ENCODE results near the gene IGSF9B. TPM values are rescaled to one million over a fixed set of nuclear protein-coding genes. Genes with fewer than 3 reads are reported as not detected.

IGSF9B gene
- polyA plus RNA-seq, 1 donor from 2014 or later = not detected

DNA sequence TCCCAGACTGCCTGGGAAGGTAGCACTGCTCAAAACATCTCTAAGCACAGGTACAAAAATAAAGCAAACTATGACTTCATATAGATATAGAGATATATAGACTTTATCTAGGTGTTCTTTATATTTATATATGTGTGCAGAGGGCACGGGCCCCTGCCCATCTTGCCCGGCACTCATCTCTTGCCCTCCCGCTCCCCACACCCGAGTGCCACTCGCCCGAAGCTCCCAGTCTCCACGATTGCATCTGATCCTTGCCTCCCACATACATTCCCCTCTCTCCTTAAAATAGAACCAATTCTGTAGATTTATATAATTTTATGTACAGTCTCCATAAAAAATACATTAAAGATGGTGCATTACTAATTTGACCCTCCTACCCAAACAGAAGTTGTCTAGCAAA lies 55.5 kb downstream of the IGSF9B start:
- peaks cover 7 to 21% (median 16%) of the 10 kb centered on the region in 3 donors for H3K4me1 Mint-ChIP-seq
- peaks cover 9% of the 10 kb centered on the region for H3K27me3 Mint-ChIP-seq
- no peak overlapping the region for H3K27ac Mint-ChIP-seq
- no peak overlapping the region for H3K4me3 Mint-ChIP-seq
- H3K9me3 Mint-ChIP-seq = no peaks in the 10 kb centered on the region
- H3K36me3 Mint-ChIP-seq = no peaks in the 10 kb centered on the region

DNA sequence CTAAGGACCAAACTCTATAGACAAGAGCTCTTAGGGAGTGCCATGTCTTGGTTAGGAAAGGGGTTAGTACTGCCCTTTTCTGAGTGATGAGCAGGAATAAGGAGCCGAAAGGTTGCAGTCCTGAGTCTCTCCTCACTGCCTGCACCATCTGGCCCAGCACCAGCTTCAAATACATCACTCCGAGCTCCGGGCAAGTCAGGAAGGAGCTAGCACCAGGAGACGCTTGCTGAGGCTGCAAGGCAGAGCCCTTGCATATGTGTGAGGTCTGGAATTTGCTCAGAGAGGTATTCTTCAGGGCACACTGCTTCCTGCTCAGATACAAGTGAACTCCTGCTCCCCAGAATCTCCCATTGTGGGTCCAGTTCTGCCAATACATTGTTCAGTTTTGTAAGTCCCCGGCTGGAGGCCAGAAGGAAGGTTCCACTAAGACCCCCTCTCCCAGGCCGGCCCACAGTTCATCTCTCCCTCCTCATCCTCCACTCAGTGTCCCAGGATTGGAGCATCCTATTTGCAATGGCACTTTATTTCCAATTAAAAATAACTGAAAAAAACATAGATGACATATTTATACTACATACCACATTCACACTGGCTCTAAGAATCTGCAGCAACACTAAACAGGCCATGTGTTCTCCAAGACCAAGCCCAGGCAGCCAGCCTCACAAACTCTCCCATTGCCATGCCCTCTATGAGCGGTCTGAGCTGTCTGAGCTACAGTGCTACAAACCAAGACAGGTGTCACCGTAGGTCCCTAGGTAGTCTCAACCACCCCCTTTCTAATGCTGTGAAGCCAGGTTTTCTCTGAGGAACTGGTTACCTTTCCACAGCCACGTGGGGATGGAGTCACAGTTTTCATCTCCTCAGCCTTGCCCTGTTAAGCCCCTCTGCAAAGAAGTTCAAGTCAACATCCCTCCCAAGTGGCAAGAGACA lies 56.3 kb downstream of the IGSF9B start:
- H3K4me1 Mint-ChIP-seq = peaks cover 10 to 22% (median 22%) of the 10 kb centered on the region in 3 donors
- H3K27ac Mint-ChIP-seq = no peak overlapping the region
- no peak overlapping the region for H3K4me3 Mint-ChIP-seq
- H3K36me3 Mint-ChIP-seq = no peaks in the 10 kb centered on the region
- no peaks in the 10 kb centered on the region for H3K9me3 Mint-ChIP-seq
- peaks cover 9% of the 10 kb centered on the region for H3K27me3 Mint-ChIP-seq

DNA sequence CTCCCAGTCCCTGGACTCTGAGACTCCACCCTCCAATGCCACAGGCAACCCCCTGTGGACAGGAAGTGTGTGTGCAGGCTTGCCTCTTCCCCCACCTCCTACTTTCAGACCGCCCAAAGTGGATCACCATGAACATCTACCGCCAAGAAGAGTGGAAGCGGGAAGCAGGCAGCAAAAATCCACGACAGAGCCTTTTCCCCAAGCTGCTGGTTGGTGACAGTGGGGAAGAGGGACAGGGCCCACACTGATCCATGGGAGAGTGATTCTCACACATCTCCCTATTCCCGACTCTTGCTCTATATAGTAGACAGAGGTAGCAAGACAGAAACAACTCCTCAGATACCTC lies 58.0 kb downstream of the IGSF9B start:
- Mint-ChIP-seq H3K4me1 (peaks cover 10 to 33% (median 31%) of the 10 kb centered on the region in 3 donors), H3K27me3 (peaks cover 7% of the 10 kb centered on the region), H3K9me3 (no peaks in the 10 kb centered on the region), H3K36me3 (no peaks in the 10 kb centered on the region), H3K27ac (no peak overlapping the region), H3K4me3 (no peak overlapping the region)

DNA sequence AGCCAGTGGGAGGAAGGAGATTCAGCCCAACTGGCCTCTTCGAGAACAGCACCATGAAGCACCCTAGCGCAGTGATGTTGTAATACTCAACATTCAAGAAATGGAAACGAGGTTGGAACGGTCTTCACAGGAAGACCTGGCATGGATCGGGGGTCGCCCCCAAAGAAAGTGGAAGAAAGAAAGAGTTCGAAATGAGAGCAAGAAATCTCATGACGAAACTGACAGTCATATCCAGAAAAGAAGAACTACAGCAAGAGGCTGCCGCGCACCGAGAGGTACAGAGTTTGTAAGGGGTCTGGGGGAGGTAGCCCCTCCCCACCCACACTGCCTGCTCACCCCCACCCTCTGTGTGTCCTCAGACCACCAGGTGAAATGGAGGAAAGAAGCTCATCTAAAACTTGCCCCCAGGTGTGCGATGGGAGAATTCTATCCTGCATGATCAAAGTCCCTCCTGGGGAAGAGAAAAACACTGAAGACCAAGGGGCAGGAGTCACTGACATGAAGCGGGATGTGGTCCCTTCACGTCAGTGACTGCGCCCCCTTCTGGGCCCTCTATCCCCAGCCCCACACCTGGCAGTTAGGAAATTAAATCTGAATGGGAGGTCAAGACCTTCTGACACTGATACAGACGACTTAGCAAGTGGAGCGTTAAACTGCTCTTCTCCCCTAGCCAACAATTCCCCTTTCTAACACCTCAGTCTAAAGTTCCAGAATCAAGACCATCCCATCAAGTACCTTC lies 58.6 kb downstream of the IGSF9B start:
- Mint-ChIP-seq H3K27ac (peak overlapping the region in 1 of 3 donors; percentile 87), H3K4me1 (peaks cover 10 to 33% (median 31%) of the 10 kb centered on the region in 3 donors), H3K9me3 (no peaks in the 10 kb centered on the region), H3K36me3 (no peaks in the 10 kb centered on the region), H3K27me3 (peaks cover 7% of the 10 kb centered on the region), H3K4me3 (peak overlapping the region in 2 of 4 donors; percentile 77 to 91)

DNA sequence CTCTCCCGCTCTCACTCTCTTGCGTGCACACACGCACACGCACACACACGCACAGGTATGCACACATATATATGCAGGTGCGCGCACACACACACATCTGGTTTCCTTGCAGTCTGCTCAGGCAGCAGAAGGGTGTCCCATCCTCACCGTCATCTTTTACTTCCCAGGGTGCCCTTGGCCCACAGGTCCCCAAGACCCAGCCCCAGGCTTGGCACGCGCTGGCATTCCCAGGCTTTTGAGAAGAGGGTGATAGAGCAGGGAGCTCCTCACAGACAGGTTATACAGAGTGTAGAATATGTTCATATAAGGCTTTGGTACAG lies 59.5 kb downstream of the IGSF9B start:
- Mint-ChIP-seq H3K36me3 (no peaks in the 10 kb centered on the region), H3K9me3 (no peaks in the 10 kb centered on the region), H3K27ac (no peak overlapping the region), H3K4me3 (no peak overlapping the region), H3K27me3 (peaks cover 7% of the 10 kb centered on the region), H3K4me1 (peaks cover 10 to 33% (median 31%) of the 10 kb centered on the region in 3 donors)

DNA sequence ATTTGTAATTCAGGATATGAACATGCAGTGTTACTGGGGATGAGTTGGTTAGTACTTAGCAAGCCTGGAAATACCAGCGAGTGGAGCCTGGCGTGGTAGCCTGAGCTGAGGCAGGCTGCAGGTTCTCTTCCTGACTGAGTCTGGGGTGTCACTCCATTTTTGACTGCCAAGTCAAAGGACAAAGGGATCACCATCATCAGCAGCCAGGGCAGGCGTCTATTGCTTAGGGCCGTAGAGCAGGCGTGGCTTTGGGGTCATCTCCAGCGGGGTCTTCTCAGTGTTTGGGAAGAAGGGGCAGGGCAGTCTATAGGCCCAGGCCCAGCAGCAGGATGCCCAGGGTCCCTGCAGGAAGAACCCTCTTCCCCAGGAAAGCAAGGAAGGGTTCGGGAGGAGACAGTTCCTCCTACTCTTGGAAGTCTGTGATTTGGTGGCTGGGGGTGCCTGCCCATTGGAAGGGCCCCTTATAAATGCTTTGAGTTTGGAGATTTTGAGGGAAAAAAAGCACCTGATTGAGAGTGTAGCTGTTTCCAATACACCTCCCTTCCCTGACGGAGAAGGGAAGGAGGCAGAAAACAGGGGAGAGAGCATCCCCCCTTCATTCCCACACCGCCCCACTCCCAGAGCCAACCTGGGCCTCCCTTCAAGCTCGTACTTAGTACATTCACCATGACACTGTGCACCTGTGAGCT lies 60.0 kb downstream of the IGSF9B start:
- Mint-ChIP-seq H3K4me3 (no peak overlapping the region), H3K4me1 (peaks cover 10 to 34% (median 31%) of the 10 kb centered on the region in 3 donors), H3K27ac (no peak overlapping the region), H3K36me3 (no peaks in the 10 kb centered on the region), H3K9me3 (no peaks in the 10 kb centered on the region), H3K27me3 (peaks cover 8% of the 10 kb centered on the region)

DNA sequence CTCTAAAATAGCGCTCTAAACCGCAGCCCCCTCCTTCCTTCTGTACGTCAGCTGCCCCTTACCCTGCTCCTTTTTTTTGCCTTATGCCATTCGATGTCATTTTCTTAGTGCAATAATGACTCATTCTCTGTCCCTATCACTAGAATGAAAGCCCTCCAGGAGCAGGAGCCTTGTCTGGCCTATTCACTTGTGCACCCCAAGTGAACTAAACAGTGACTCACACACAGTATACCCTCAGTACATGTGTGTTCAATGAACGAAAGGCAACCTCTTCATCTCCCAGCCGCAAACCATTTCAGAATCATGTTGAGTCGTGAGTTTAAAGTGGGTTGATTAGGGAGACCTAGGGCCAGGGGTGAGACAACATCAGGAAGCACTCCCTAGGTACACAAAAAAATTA lies 60.7 kb downstream of the IGSF9B start:
- Mint-ChIP-seq H3K4me1 (peaks cover 10 to 34% (median 31%) of the 10 kb centered on the region in 3 donors), H3K4me3 (peak overlapping the region in 2 of 4 donors; percentile 71 to 80), H3K27ac (no peak overlapping the region), H3K36me3 (no peaks in the 10 kb centered on the region), H3K9me3 (no peaks in the 10 kb centered on the region), H3K27me3 (peaks cover 11% of the 10 kb centered on the region)

DNA sequence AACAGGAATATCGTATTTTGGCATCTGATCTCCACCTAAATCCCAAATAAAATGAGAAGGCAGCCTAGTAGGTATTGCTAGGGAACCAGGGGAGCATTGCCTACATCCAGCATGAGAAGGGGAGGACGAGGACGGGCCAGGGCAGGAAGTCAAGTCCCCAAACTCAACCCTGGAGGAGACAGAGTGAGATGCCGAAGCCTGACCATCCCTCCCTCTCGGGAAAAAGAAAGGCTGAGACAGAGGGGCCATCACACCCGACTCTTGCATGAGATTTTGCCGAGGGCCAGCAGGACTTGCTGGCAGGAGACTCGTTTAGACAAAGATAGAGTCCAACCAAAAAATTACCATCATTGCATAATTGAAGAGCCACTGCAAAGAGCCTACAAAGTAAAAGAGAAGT lies 61.2 kb downstream of the IGSF9B start:
- Mint-ChIP-seq H3K27me3 (peaks cover 13% of the 10 kb centered on the region), H3K36me3 (no peaks in the 10 kb centered on the region), H3K9me3 (no peaks in the 10 kb centered on the region), H3K4me3 (peak overlapping the region in 3 of 4 donors; percentile 38 to 80 (median 71)), H3K4me1 (peaks cover 10 to 34% (median 31%) of the 10 kb centered on the region in 3 donors), H3K27ac (peak overlapping the region in 2 of 3 donors; percentile 45 to 83)

DNA sequence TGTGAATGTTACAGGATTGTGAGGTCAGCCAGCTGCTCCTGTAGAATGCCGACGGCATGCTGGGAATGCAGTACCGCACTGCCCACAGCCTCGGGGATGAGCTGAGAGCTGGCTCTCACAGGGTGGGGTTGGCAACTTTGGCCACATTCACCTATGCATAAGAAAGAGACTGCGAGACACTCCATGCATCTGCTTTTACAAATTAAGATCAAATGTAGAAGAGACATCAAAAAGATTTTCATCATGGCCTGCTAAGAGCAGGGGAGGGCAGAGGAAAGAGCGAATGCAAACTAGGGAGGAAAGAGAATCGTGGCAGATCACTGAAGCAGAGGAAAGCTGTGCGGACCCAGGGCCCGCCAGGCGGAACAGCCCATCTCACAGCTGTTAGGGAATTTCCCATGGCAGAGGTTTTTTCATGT lies 61.7 kb downstream of the IGSF9B start:
- peak overlapping the region in 1 of 3 donors; percentile 45 for H3K27ac Mint-ChIP-seq
- no peaks in the 10 kb centered on the region for H3K9me3 Mint-ChIP-seq
- H3K36me3 Mint-ChIP-seq = no peaks in the 10 kb centered on the region
- peaks cover 13% of the 10 kb centered on the region for H3K27me3 Mint-ChIP-seq
- H3K4me1 Mint-ChIP-seq = peaks cover 10 to 34% (median 31%) of the 10 kb centered on the region in 3 donors
- H3K4me3 Mint-ChIP-seq = peak overlapping the region in 2 of 4 donors; percentile 71 to 80

DNA sequence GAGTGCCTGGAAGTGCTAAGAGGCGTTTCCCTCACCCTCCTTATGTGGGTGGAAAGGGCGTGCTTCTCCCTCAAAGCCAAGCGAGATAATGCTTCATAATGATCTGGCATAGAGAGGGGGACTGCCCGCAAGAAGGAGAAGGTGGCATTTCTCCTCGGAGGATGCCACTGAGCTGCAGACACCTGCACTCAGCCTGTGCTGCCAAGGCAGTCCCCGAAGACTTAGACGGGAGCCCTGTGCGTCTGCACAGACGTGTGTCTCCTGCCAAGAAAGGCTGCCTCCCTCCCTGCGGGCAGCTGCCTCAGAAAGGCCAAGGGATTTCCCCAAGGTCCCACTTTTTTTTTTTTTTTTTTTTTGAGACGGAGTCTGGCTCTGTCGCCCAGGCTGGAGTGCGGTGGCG lies 63.4 kb downstream of the IGSF9B start:
- Mint-ChIP-seq H3K4me1 (peaks cover 4 to 28% (median 23%) of the 10 kb centered on the region in 3 donors), H3K36me3 (no peaks in the 10 kb centered on the region), H3K27ac (no peak overlapping the region), H3K4me3 (no peak overlapping the region), H3K27me3 (peaks cover 7% of the 10 kb centered on the region), H3K9me3 (no peaks in the 10 kb centered on the region)

DNA sequence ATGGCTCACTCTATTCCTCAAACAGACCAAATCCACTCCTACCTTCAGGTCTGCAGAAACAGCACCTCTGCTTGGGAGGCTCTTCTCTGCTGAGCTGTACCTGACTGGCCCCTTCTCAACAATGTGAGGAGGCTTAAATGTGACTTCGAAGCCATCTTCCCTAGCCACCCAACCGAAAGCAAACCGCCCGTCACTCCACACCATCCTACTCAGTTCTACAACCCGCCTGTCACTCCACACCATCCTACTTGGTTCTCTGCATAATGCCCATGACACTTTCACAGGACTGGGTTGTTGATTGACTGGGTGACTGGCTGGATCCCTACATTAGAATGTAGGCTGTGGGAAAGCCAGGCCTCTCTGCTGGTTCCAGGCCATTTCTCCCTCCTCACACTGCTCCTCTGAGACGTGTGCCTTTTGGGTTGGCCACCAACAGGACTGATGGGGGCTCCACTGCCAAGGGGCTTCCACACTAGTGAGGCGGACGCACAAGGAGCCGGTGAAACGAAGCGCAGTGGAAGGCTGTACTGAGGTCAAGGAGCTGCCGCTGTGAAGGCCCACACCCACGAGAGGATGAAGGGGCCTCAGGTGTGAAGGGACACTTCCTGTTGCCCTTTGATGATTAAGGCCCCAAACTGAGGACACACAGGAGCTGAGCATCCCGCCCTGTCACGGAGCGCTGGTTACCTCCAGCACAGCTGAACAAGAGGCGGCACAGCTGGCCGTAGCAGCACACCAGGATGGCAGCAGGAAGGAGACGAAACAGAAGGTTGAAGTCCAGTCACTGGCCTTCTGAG lies 64.0 kb downstream of the IGSF9B start:
- Mint-ChIP-seq H3K36me3 (no peaks in the 10 kb centered on the region), H3K27ac (no peak overlapping the region), H3K9me3 (no peaks in the 10 kb centered on the region), H3K4me3 (peak overlapping the region in 1 of 4 donors; percentile 10), H3K27me3 (peaks cover 8% of the 10 kb centered on the region), H3K4me1 (peaks cover 4 to 22% (median 17%) of the 10 kb centered on the region in 3 donors)

DNA sequence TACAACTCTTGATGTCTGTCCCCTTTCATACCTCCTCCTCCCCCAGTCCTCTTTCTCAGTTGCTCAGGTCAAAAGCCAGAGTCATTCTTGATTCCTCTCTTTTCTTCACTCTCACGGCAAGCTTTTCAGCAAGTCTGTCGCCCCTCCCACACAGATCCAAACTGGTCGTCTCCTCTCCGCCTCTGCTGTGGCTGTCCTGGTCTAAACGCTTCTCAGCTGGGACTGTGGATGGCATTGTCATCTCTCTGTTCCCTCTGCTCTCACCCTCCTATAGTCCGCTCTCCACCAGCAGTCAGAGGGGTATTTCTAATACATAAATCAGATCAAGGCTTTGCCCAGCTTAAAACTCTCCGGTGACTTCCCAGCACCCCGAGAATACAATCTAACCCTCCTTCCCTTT lies 64.6 kb downstream of the IGSF9B start:
- H3K27me3 Mint-ChIP-seq = peaks cover 12% of the 10 kb centered on the region
- H3K4me1 Mint-ChIP-seq = peaks cover 4 to 21% (median 16%) of the 10 kb centered on the region in 3 donors
- H3K36me3 Mint-ChIP-seq = no peaks in the 10 kb centered on the region
- no peaks in the 10 kb centered on the region for H3K9me3 Mint-ChIP-seq
- no peak overlapping the region for H3K4me3 Mint-ChIP-seq
- no peak overlapping the region for H3K27ac Mint-ChIP-seq

DNA sequence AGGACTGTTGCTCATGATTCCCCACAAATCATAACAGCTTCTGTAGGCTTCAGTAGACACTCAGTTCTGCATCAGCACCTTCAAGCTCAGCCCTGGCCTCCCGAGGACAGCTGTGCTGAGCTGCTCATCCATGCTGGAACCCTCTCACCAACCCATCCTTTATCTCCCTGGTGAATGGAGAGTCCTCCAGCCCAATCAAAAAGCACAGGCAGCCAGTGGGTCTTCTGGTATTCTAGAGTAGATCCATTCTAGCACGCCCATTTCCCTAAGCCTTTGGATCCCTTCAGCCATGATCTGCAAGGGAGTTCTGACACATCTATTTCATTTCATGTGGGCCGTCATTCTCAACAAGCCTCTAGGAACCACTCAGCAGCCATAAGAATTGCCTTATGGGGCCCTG lies 66.9 kb downstream of the IGSF9B start:
- Mint-ChIP-seq H3K27ac (no peak overlapping the region), H3K4me1 (peaks cover 0 to 7% (median 4%) of the 10 kb centered on the region in 3 donors), H3K27me3 (peaks cover 15% of the 10 kb centered on the region), H3K9me3 (peaks cover 0 to 2% (median 0%) of the 10 kb centered on the region in 3 donors), H3K4me3 (no peak overlapping the region), H3K36me3 (no peaks in the 10 kb centered on the region)

DNA sequence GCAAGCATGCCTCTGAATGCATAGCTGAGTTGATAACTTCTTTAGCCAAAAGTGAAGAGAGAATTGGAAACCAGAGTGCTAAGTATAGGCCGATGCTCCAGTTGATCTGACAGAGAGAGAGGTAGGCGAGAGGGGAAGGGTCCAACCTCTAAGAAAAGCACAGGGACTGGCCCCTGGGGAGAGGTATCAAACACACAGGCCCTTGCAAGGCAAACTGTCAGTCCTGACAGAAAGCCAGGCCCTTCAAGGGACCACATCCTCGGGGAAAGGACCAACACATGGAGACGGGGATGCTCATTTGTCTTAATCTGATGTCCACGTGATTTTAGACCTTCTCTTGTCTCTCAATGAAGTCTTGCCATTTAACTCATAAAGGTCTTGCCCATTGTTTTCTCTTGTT lies 67.6 kb downstream of the IGSF9B start:
- H3K9me3 Mint-ChIP-seq = peaks cover 0 to 2% (median 2%) of the 10 kb centered on the region in 3 donors
- H3K4me3 Mint-ChIP-seq = no peak overlapping the region
- H3K4me1 Mint-ChIP-seq = peaks cover 0 to 2% (median 0%) of the 10 kb centered on the region in 3 donors
- no peaks in the 10 kb centered on the region for H3K36me3 Mint-ChIP-seq
- H3K27ac Mint-ChIP-seq = no peak overlapping the region
- peaks cover 15% of the 10 kb centered on the region for H3K27me3 Mint-ChIP-seq
